NT2/D1 (cell line): Measurements from ENCODE around the gene SORCS1.

Source experiments
- DNase-seq: peaks from one replicate; pipeline ENCODE4 v3.0.0-alpha.2; 2011; ENCODE audit warnings: low read depth, low spot score
- H3K27me3 ChIP-seq: 2 replicates; pipeline ENCODE4 v1.6.0; 2011; ENCODE audit warnings: mild to moderate bottlenecking; ENCODE audit not compliant: insufficient read length, insufficient read depth
- H3K36me3 ChIP-seq: 2 replicates; pipeline ENCODE4 v1.6.1; 2011; ENCODE audit warnings: mild to moderate bottlenecking, low read length, mixed read lengths; ENCODE audit not compliant: insufficient read depth, insufficient read length
- H3K4me1 ChIP-seq: 2 replicates; pipeline ENCODE4 v1.5.1; 2011; ENCODE audit not compliant: insufficient read depth, insufficient read length
- H3K4me3 ChIP-seq: 2 replicates; pipeline ENCODE4 v1.5.1; 2011; ENCODE audit warnings: low read depth; ENCODE audit not compliant: insufficient read length
- H3K9ac ChIP-seq: 2 replicates; pipeline ENCODE4 v1.6.0; 2011; ENCODE audit warnings: low read depth; ENCODE audit not compliant: insufficient read length
- H3K9me3 ChIP-seq: 2 replicates; pipeline ENCODE4 v1.5.1; 2011; ENCODE audit warnings: mild to moderate bottlenecking, low read length; ENCODE audit not compliant: insufficient read depth
- SUZ12 ChIP-seq: IDR thresholded peaks from 2 replicates; pipeline ENCODE4 v1.6.1; 2011; ENCODE audit not compliant: insufficient read length, insufficient read depth; ENCODE audit errors: extremely low read depth
- YY1 ChIP-seq: IDR thresholded peaks from 2 replicates; pipeline ENCODE4 v1.6.1; 2011; ENCODE audit not compliant: insufficient read length, insufficient read depth
- ZNF274 ChIP-seq: IDR thresholded peaks from 2 replicates; pipeline ENCODE4 v1.6.1; 2011; ENCODE audit warnings: mild to moderate bottlenecking, low read depth, low read length

Gene SORCS1

DNA sequence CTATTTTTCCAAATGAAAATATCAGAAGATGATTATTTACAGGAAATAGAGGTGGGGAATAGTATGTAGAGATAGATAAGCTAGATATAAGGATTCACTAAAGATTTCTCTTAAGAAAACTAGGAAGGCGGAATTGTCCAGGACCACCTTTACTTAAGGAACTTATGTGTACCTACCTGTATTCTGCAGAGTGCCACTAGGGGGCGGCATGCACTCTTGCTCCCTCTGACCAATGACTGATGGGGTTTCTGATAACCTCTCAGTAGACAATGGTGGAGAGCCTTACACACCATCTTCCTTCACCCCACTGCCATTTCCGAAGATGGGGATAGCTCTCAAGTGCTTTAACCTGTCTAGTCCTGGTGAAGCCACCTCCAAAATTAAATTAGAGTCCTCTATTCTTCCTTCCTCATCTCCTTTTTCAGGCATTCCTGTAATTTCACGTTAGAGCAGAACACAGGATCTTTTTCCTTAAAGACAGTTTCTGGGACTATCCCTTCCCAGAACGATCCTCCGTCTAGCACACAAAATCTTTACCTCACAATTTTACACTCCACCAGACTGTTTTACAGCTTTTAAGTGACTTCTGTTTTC, 453.1 kb downstream of the SORCS1 start:
- DNase-seq = peak; percentile 44
- no peaks in the 10 kb centered on the region for H3K4me1 ChIP-seq
- no peaks in the 10 kb centered on the region for H3K36me3 ChIP-seq
- H3K27me3 ChIP-seq = no peaks in the 10 kb centered on the region
- H3K4me3 ChIP-seq = no peak overlapping the region
- TF ChIP-seq YY1 (no peak), ZNF274 (no peak), SUZ12 (no peak)
- H3K9me3 ChIP-seq = 0 out of 2 replicates have a peak, but pooled peaks cover 4% of the 10 kb centered on the region
- no peak overlapping the region for H3K9ac ChIP-seq

GRCh38 chr10:106708506-106708905, 456.0 kb downstream of the SORCS1 start:
- DNase-seq = peak; percentile 46
- 0 out of 2 replicates have a peak, but pooled peaks cover 4% of the 10 kb centered on the region for H3K9me3 ChIP-seq
- no peaks in the 10 kb centered on the region for H3K4me1 ChIP-seq
- H3K4me3 ChIP-seq = no peak overlapping the region
- TF ChIP-seq YY1 = no peak
- TF ChIP-seq SUZ12 = no peak
- no peak for TF ChIP-seq ZNF274
- H3K27me3 ChIP-seq = peaks cover 2% of the 10 kb centered on the region
- H3K36me3 ChIP-seq = no peaks in the 10 kb centered on the region
- H3K9ac ChIP-seq = no peak overlapping the region

DNA sequence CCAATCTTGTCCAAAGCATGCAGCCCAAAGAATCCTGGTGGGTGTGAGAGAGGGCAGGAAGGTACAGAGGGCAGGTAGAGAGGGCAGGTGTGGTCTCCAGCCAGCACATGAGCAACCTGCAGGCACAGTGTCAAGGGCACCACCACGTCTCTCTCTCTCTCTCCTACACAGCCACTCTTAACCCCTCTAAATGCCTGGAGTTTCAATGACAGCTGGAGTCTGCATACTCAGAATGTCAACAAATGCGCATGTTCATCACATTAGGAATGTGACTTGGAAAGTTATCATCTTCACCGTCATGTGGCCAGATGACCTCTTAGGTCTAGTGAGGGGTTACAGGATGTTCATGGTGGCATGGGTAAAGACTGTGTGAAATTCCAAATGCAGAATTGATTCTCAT, 456.8 kb downstream of the SORCS1 start:
- TF ChIP-seq ZNF274 (no peak), SUZ12 (no peak), YY1 (no peak)
- peak; percentile 9 for DNase-seq
- H3K4me3 ChIP-seq = no peak overlapping the region

GRCh38 chr10:106706127-106706526, 458.4 kb downstream of the SORCS1 start:
- Histone ChIP-seq H3K4me3 (no peak overlapping the region), H3K27me3 (peaks cover 2% of the 10 kb centered on the region), H3K9me3 (no peaks in the 10 kb centered on the region), H3K4me1 (no peaks in the 10 kb centered on the region), H3K9ac (no peak overlapping the region), H3K36me3 (no peaks in the 10 kb centered on the region)
- no peak for TF ChIP-seq ZNF274
- no peak for TF ChIP-seq YY1
- TF ChIP-seq SUZ12 = no peak
- DNase-seq = no peak

More for the DNA sequence above, 456.8 kb downstream of the SORCS1 start:
- H3K27me3 ChIP-seq = peaks cover 2% of the 10 kb centered on the region
- H3K9me3 ChIP-seq = 0 out of 2 replicates have a peak, but pooled peaks cover 4% of the 10 kb centered on the region
- no peak overlapping the region for H3K9ac ChIP-seq
- no peaks in the 10 kb centered on the region for H3K36me3 ChIP-seq
- no peaks in the 10 kb centered on the region for H3K4me1 ChIP-seq

DNA sequence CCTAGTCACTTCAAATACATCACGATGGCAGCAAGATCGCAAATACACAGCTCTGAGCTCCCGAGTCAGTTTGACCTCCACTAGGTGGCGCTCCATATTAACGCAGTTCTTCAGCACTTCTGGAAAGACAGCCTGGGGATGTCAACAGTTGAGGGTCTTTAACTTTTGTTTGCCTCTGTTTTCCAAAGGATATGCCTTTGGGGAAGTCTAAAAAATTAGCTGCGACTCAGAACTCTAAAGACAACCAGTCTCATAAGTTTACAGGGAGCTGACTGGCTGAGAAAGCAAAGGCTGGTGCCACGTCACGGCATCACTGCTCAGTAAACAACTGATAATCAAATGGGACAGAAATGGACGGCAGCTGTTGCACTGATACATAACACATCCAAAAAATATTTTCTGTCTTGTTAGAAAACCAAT, 458.8 kb downstream of the SORCS1 start:
- no peaks in the 10 kb centered on the region for H3K9me3 ChIP-seq
- no peaks in the 10 kb centered on the region for H3K36me3 ChIP-seq
- peak; percentile 68 for DNase-seq
- peaks cover 2% of the 10 kb centered on the region for H3K27me3 ChIP-seq
- no peaks in the 10 kb centered on the region for H3K4me1 ChIP-seq
- no peak overlapping the region for H3K9ac ChIP-seq
- no peak for TF ChIP-seq YY1
- no peak for TF ChIP-seq SUZ12
- TF ChIP-seq ZNF274 = no peak
- no peak overlapping the region for H3K4me3 ChIP-seq

DNA sequence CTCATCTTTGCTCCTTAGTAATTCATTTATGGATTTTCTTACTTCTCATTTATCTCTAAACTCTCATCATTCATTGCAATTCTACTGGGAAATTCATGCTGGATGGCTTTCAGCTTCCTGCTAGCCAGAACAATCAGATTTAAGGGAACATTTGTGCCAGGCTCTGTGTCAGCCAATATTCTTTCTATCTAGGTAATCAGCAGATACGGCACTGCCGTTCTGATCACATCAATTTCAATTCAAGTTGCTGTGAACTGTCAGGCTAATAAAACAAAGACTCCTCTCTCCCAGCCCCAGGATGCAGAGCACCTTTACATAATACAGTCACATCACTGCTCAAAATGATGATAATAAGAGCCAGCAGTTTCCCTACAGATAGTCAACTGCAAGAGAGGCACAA, 468.3 kb downstream of the SORCS1 start:
- no peaks in the 10 kb centered on the region for H3K36me3 ChIP-seq
- no peak for TF ChIP-seq ZNF274
- H3K4me1 ChIP-seq = no peaks in the 10 kb centered on the region
- H3K9me3 ChIP-seq = no peaks in the 10 kb centered on the region
- no peak overlapping the region for H3K4me3 ChIP-seq
- no peak for DNase-seq
- H3K27me3 ChIP-seq = no peaks in the 10 kb centered on the region
- no peak overlapping the region for H3K9ac ChIP-seq

- no peak for DNase-seq
- Histone ChIP-seq H3K9ac (no peak overlapping the region), H3K4me3 (no peak overlapping the region), H3K4me1 (no peaks in the 10 kb centered on the region), H3K27me3 (no peaks in the 10 kb centered on the region), H3K9me3 (no peaks in the 10 kb centered on the region), H3K36me3 (no peaks in the 10 kb centered on the region)
- TF ChIP-seq YY1 (no peak), ZNF274 (no peak), SUZ12 (no peak)
Observed at GRCh38 chr10:106694696-106695095, 469.8 kb downstream of the SORCS1 start.
